NOMO-1 (cell line): ENCODE results near the gene IZUMO2.

Experiments used
- DNase-seq, 2 experiments: peaks; one replicate each; lab custom pipeline; 2025; ENCODE audit not compliant: unreplicated experiment in 2 of 2; lab: John Stamatoyannopoulos, UW

IZUMO2 gene

GRCh38 chr19:50162988-50163387 is at the start of gene IZUMO2:
Gene IZUMO2, minus strand, starts transcription at chr19:50163281. Its CDS starts 87 bp downstream, at chr19:50163194.
- DNase-seq: no peak

GRCh38 chr19:50210425-50210824 is 47.3 kb upstream of the IZUMO2 start:
- DNase-seq: no peak

GRCh38 chr19:50209131-50209530 is 46.0 kb upstream of the IZUMO2 start:
- no peak for DNase-seq

- DNase-seq: no peak
Measured at GRCh38 chr19:50207730-50208129, 44.6 kb upstream of the IZUMO2 start.

- DNase-seq: no peak
Measured at GRCh38 chr19:50206191-50206590, 43.1 kb upstream of the IZUMO2 start.

- DNase-seq: no peak
Measured at GRCh38 chr19:50205681-50206138, 42.6 kb upstream of the IZUMO2 start.

- DNase-seq: no peak
Measured at GRCh38 chr19:50204811-50205675, 42.0 kb upstream of the IZUMO2 start.

- no peak for DNase-seq
Measured at GRCh38 chr19:50204081-50204428, 41.0 kb upstream of the IZUMO2 start.

GRCh38 chr19:50203281-50204080 is 40.4 kb upstream of the IZUMO2 start, which contains the start of gene MYH14:
Gene MYH14, plus strand, starts transcription at chr19:50203622. Its CDS starts 6,744 bp downstream, at chr19:50210366.
- no peak for DNase-seq

GRCh38 chr19:50202962-50203280 is 39.8 kb upstream of the IZUMO2 start:
- no peak for DNase-seq

GRCh38 chr19:50202386-50202785 is 39.3 kb upstream of the IZUMO2 start:
- DNase-seq: no peak

- DNase-seq: no peak
Measured at GRCh38 chr19:50199259-50199555, 36.1 kb upstream of the IZUMO2 start.

- no peak for DNase-seq
Measured at GRCh38 chr19:50198431-50199258, 35.6 kb upstream of the IZUMO2 start.

- no peak for DNase-seq
Measured at GRCh38 chr19:50197348-50197747, 34.3 kb upstream of the IZUMO2 start.

- DNase-seq: no peak
Measured at GRCh38 chr19:50196322-50196932, 33.3 kb upstream of the IZUMO2 start.

- no peak for DNase-seq
Measured at GRCh38 chr19:50195224-50195623, 32.1 kb upstream of the IZUMO2 start.

- no peak for DNase-seq
Measured at GRCh38 chr19:50192463-50193211, 29.6 kb upstream of the IZUMO2 start.

GRCh38 chr19:50191216-50191615 is 28.1 kb upstream of the IZUMO2 start:
- DNase-seq: peak in 1 of 2 experiments; percentile 34

GRCh38 chr19:50190439-50190891 is 27.4 kb upstream of the IZUMO2 start:
- peak; percentile 62 to 68 for DNase-seq

GRCh38 chr19:50189331-50189730 is 26.2 kb upstream of the IZUMO2 start:
- DNase-seq: no peak
